NCI-H82 (cell line): ENCODE results near the gene TRAF3.
A peak's percentile ranks its signal among the peaks of the same experiment; 100 is the strongest.

Experiments
- DNase-seq: peaks from one replicate; lab custom pipeline; 2025; lab: John Stamatoyannopoulos, UW

Gene TRAF3

GRCh38 chr14:102908766-102909455 lies 131.7 kb downstream of the TRAF3 start:
- DNase-seq: no peak

- no peak for DNase-seq
Observed at GRCh38 chr14:102909462-102909861, 132.2 kb downstream of the TRAF3 start.

- no peak for DNase-seq
Observed at GRCh38 chr14:102909911-102910310, 132.7 kb downstream of the TRAF3 start.

GRCh38 chr14:102910442-102910841 lies 133.2 kb downstream of the TRAF3 start:
- no peak for DNase-seq

GRCh38 chr14:102911541-102911951 lies 134.3 kb downstream of the TRAF3 start:
- no peak for DNase-seq

- no peak for DNase-seq
Observed at GRCh38 chr14:102911991-102912761, 134.9 kb downstream of the TRAF3 start.

GRCh38 chr14:102913341-102914211 lies 136.3 kb downstream of the TRAF3 start:
- no peak for DNase-seq

- DNase-seq: no peak
Observed at GRCh38 chr14:102914474-102915291, 137.4 kb downstream of the TRAF3 start.

- DNase-seq: no peak
Observed at GRCh38 chr14:102915292-102916110, 138.3 kb downstream of the TRAF3 start.

GRCh38 chr14:102916347-102917055 lies 139.3 kb downstream of the TRAF3 start:
- DNase-seq: no peak

GRCh38 chr14:102917056-102917385 lies 139.8 kb downstream of the TRAF3 start:
- DNase-seq: no peak

GRCh38 chr14:102917469-102918211 lies 140.4 kb downstream of the TRAF3 start:
- DNase-seq: peak; percentile 73

GRCh38 chr14:102918438-102918837 lies 141.2 kb downstream of the TRAF3 start:
- DNase-seq: no peak

GRCh38 chr14:102920273-102920997 lies 143.2 kb downstream of the TRAF3 start:
- DNase-seq: no peak

GRCh38 chr14:102920998-102921304 lies 143.7 kb downstream of the TRAF3 start:
- no peak for DNase-seq

GRCh38 chr14:102922490-102923200 lies 145.4 kb downstream of the TRAF3 start, which contains the start of gene AMN:
Gene AMN, plus strand, starts transcription at chr14:102922663. Its CDS starts 26 bp downstream, at chr14:102922689.
- no peak for DNase-seq

GRCh38 chr14:102923201-102923924 lies 146.1 kb downstream of the TRAF3 start:
- peak; percentile 14 for DNase-seq
